Measurements from ENCODE around the gene TBC1D2B. TPM values are rescaled to one million over a fixed set of nuclear protein-coding genes. Genes with fewer than 3 reads are reported as not detected.

Gene TBC1D2B
- total RNA-seq, 1 experiment from 2014 or later: 50.0 TPM

- CTCF ChIA-PET: no interaction called here
- H3K27ac Mint-ChIP-seq (ENCODE audit: unreplicated experiment): no peak overlapping the region
- no peaks in the 10 kb centered on the region for H3K27me3 Mint-ChIP-seq (ENCODE audit: unreplicated experiment)
- TF ChIP-seq CTCF (IDR thresholded peaks at IDR 0.05; ENCODE audit: unreplicated experiment): no peak
- H3K4me3 Mint-ChIP-seq (ENCODE audit: low read depth, unreplicated experiment): no peak overlapping the region
- DNase-seq: no peak
- peaks cover 77% of the 10 kb centered on the region for H3K4me1 Mint-ChIP-seq (ENCODE audit: low read depth, unreplicated experiment)
- BruUV-seq (replicated peaks): no TSS peak
- H3K9me3 Mint-ChIP-seq (ENCODE audit: low read depth, unreplicated experiment): no peaks in the 10 kb centered on the region
- H3K36me3 Mint-ChIP-seq (ENCODE audit: insufficient read depth, unreplicated experiment): peaks cover 25% of the 10 kb centered on the region
- intact Hi-C loops (cut with micrococcal nuclease; ENCODE audit: unreplicated experiment): no loop called here
Observed at GRCh38 chr15:78054518-78054917, 23.0 kb downstream of the TBC1D2B start.

GRCh38 chr15:78052545-78052944 is 25.0 kb downstream of the TBC1D2B start:
- intact Hi-C loops (cut with micrococcal nuclease; ENCODE audit: unreplicated experiment): no loop called here
- H3K4me1 Mint-ChIP-seq (ENCODE audit: low read depth, unreplicated experiment): peaks cover 60% of the 10 kb centered on the region
- no TSS peak for BruUV-seq (replicated peaks)
- no peak for TF ChIP-seq CTCF (IDR thresholded peaks at IDR 0.05; ENCODE audit: unreplicated experiment)
- peak overlapping the region; percentile 36 for H3K4me3 Mint-ChIP-seq (ENCODE audit: low read depth, unreplicated experiment)
- CTCF ChIA-PET: interaction anchor here (1.2 kb wide), 2 partner anchors 13 to 16 kb away, joined by 3 to 4 read pairs; no protein-coding TSS in a partner anchor
- peak overlapping the region; percentile 66 for H3K27ac Mint-ChIP-seq (ENCODE audit: unreplicated experiment)
- peaks cover 28% of the 10 kb centered on the region for H3K36me3 Mint-ChIP-seq (ENCODE audit: insufficient read depth, unreplicated experiment)
- no peak for DNase-seq
- H3K9me3 Mint-ChIP-seq (ENCODE audit: low read depth, unreplicated experiment): no peaks in the 10 kb centered on the region
- H3K27me3 Mint-ChIP-seq (ENCODE audit: unreplicated experiment): no peaks in the 10 kb centered on the region

- no peaks in the 10 kb centered on the region for H3K9me3 Mint-ChIP-seq (ENCODE audit: low read depth, unreplicated experiment)
- peak overlapping the region; percentile 66 for H3K27ac Mint-ChIP-seq (ENCODE audit: unreplicated experiment)
- BruUV-seq (replicated peaks): no TSS peak
- peaks cover 23% of the 10 kb centered on the region for H3K36me3 Mint-ChIP-seq (ENCODE audit: insufficient read depth, unreplicated experiment)
- H3K27me3 Mint-ChIP-seq (ENCODE audit: unreplicated experiment): no peaks in the 10 kb centered on the region
- H3K4me1 Mint-ChIP-seq (ENCODE audit: low read depth, unreplicated experiment): peaks cover 58% of the 10 kb centered on the region
- peak overlapping the region; percentile 36 for H3K4me3 Mint-ChIP-seq (ENCODE audit: low read depth, unreplicated experiment)
- intact Hi-C loops (cut with micrococcal nuclease; ENCODE audit: unreplicated experiment): no loop called here
- no peak for TF ChIP-seq CTCF (IDR thresholded peaks at IDR 0.05; ENCODE audit: unreplicated experiment)
- DNase-seq: peak; percentile 47
- CTCF ChIA-PET: interaction anchor here (0.9 to 1.2 kb wide), 3 partner anchors 10 to 16 kb away, joined by 3 to 4 read pairs (median 4); no protein-coding TSS in a partner anchor
Observed at GRCh38 chr15:78052001-78052401, 25.5 kb downstream of the TBC1D2B start.

GRCh38 chr15:78051596-78051995 is 25.9 kb downstream of the TBC1D2B start:
- peak overlapping the region; percentile 66 for H3K27ac Mint-ChIP-seq (ENCODE audit: unreplicated experiment)
- H3K4me1 Mint-ChIP-seq (ENCODE audit: low read depth, unreplicated experiment): peaks cover 54% of the 10 kb centered on the region
- H3K27me3 Mint-ChIP-seq (ENCODE audit: unreplicated experiment): no peaks in the 10 kb centered on the region
- CTCF ChIA-PET: interaction anchor here (0.9 to 1.2 kb wide), 3 partner anchors 11 to 17 kb away, joined by 3 to 4 read pairs (median 4); no protein-coding TSS in a partner anchor
- peaks cover 19% of the 10 kb centered on the region for H3K36me3 Mint-ChIP-seq (ENCODE audit: insufficient read depth, unreplicated experiment)
- DNase-seq: no peak
- BruUV-seq (replicated peaks): no TSS peak
- H3K9me3 Mint-ChIP-seq (ENCODE audit: low read depth, unreplicated experiment): no peaks in the 10 kb centered on the region
- intact Hi-C loops (cut with micrococcal nuclease; ENCODE audit: unreplicated experiment): no loop called here
- peak overlapping the region; percentile 36 for H3K4me3 Mint-ChIP-seq (ENCODE audit: low read depth, unreplicated experiment)
- TF ChIP-seq CTCF (IDR thresholded peaks at IDR 0.05; ENCODE audit: unreplicated experiment): no peak
